ENCODE results near the gene KLK15.
"Not testable (repeated sequence)": the region's sequence is repeated elsewhere in the genome, so short reads cannot be mapped to it uniquely, and the experiment has no call there.

Gene KLK15

DNA sequence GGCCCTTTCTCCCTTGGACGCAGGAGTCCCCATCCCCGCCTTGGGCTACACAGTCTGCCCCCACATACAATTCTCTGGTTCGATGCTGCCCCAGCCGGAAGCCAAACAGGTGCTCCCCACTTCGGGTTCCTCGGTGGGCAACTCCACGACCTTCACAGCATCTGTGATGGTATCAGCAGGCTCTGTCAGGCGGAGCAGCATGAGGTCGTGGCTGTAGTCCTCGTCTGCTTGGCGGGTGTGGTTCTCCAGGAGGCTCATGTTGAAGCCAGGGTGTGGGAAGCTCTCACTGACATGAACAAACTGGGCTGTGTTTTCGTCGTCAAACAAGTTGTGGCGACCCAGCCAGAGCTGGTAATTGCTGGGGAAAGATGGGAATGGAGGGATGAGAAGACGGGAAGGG lies 13.3 kb downstream of the KLK15 start:
- DNase-seq, result no peak

DNA sequence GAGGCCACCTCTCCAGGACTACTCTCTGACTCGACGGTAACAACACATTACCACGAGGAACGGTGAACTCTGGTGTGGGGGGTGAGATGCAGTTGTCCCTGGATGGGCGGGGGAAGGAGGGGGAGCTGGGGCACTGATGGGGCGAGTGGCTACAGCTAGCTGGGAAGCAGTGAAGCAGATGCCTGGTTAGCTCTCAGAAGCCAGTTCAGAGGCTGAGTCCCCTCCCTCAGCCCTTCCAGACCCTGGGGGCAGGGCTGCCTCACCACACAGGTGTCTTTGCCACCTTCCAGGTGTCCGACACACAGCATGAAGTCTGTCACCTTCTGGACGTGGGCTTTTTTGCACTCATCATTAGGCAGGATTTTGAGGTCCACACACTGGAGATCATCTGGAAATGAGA lies 13.7 kb downstream of the KLK15 start:
- no peak for DNase-seq

DNA sequence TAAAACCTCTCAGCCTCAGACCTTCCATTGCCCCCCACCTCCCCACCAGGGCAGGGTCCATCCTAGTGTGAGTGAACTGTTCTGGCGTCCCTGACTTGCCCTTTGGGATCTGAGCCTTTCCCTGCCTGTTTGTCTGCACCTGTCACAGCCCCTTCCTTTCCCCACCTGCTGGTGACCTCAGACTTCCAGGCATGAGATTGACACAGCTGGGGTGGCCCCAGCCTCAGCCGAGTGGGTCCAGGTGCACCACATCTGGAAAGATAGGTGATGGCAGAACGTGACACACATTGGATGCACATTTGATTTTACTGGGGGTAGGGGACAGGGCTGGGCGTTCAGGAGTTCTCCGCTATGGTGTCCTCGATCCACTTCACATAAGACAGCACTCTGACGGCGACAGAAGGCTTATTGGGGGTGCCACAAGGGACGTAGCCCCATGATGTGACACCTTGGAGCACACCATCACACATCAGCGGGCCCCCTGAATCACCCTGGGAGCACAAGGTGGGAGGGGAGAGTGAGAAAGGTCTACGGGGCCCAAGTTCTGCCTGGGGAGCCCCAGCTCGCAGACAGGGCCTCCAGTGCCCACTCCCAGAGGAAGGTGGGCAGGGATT lies 14.4 kb downstream of the KLK15 start:
- DNase-seq, result no peak

DNA sequence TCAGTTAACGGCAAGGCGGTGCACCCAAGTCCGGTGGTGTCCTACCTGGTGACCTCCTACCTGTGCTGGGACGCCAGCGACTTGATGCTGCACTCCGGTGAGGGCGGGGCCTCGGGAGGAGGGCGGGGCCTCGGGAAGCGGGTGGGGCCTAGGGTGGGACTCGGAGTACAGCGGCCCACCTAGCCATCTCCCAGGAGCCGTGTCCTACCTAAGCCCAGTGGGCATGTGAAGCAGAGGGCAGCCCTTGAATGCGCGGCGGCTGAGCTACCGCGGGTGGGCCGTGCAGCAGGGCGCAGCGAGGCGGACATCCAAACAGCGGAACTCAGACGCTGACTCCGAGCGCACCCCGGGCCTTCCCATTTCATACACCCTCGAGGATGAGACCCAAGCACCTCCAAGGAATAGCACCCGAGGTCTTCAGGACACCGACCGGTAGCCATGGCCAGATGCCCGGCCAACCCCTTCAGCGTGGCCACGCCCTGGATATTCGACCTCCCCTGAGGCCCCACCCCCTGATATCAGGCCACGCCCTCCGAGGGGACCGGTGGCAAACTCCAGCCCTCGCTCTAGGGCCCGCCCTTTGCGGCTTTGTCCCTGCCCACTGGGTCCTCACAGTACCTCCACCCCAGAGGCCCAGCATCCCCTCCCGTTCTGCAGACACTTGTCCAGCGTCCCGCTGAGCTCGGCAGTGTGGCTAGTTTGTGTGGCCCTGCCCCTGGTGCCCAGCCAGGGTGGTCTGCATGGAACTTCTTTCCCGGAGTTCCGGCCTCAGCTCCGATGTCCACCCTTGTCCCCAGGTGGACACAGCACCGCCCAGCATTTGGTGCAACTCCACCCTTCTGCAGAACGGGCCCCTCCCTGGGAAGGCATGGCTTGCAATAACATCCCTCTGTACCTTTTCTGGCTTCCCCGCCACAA lies 15.2 kb downstream of the KLK15 start:
- DNase-seq, result no peak

DNA sequence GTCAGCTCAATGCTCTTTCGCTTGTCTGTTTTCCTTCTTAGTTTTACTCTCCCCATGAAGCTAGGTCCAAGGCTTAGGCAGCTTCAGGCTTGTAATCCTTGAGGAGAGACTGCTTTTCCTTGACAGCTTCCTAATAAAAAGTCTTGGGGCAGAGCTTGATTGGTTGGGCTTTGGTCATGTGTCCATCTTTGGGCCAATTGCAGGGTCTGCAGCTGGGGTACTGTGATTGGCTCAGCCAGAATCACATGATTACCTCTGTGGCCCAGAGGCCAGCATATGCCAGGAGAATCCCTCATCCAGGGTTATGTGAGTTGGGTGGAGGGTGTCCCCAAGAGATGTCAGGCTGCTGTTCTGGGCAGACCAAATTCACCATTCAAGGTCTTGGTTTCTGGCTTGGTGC lies 17.9 kb downstream of the KLK15 start:
- no peak for DNase-seq

DNA sequence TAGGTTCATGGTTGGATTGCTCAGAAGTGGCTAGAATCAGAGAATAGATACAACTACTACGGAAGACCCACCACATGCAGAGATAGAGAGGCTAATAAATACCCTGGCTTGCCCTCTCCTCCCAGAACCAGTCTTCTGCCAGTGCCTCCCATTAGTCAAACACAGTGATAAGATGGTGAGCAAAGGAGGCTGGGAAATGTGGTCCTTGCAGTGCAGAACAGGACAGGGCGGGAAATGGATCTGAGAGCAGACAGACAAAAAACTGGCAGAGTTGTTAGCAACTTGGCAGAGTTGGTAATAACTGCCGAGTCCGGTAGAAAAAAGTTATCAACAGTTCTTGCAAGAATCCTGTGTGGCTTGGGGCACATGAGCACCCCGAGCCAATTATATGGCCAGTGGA lies 18.5 kb downstream of the KLK15 start:
- DNase-seq, result no peak

DNA sequence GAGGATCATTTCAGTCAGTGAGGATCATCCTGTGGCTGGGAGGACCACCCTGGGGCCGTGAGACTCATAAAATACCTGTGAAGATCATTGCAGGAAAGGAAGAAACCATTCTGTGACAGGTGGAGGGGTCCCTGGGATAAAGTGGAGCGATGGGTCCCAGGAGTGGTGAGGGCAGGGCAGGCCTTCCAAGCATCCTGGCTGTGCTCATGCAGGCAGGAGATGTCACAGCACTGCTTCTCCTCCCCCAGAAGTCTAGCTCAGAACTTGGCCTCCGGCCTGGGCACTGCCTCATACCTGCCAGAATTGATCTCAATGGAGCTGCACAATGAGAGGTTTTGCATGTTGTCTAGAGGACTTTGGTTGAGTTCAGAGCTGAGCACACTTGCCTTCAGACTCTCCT lies 20.9 kb downstream of the KLK15 start:
- no peak for DNase-seq

DNA sequence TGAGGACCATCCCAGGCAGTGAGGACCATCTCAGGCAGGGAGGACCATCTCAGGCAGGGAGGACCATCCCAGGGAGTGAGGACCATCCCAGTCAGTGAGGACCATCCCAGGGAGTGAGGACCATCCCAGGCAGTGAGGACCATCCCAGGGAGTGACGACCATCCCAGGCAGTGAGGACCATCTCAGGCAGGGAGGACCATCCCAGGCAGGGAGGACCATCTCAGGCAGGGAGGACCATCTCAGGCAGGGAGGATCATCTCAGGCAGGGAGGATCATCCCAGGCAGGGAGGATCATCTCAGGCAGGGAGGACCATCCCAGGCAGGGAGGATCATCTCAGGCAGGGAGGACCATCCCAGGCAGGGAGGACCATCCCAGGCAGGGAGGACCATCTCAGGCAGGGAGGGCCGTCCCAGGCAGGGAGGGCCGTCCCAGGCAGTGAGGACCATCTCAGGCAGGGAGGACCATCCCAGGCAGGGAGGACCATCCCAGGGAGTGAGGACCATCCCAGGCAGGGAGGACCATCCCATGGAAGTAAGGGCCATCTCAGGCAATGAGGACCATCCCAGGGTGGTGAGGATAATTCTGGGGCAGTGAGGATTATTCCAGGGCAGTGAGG lies 21.6 kb downstream of the KLK15 start:
- DNase-seq, result not testable (repeated sequence)

DNA sequence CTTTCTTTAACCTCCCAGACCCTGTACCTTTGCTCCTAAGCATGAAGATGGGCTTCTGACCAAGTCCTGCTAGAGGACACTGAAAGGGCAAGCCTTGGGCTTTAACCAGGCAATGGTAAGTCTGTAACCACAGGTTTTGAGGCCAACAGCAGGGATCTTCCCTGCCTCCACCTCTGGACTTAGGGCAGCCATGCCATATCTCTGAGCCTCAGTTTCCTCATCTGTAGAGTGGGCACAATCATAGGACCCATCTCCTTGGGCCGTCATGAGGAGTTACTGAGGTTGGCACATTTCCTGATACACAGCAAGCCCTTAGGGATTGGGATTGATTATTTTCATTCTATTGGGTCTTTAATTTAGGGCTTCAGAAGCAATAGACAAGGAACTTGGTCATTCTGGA lies 24.5 kb downstream of the KLK15 start:
- DNase-seq, result no peak

DNA sequence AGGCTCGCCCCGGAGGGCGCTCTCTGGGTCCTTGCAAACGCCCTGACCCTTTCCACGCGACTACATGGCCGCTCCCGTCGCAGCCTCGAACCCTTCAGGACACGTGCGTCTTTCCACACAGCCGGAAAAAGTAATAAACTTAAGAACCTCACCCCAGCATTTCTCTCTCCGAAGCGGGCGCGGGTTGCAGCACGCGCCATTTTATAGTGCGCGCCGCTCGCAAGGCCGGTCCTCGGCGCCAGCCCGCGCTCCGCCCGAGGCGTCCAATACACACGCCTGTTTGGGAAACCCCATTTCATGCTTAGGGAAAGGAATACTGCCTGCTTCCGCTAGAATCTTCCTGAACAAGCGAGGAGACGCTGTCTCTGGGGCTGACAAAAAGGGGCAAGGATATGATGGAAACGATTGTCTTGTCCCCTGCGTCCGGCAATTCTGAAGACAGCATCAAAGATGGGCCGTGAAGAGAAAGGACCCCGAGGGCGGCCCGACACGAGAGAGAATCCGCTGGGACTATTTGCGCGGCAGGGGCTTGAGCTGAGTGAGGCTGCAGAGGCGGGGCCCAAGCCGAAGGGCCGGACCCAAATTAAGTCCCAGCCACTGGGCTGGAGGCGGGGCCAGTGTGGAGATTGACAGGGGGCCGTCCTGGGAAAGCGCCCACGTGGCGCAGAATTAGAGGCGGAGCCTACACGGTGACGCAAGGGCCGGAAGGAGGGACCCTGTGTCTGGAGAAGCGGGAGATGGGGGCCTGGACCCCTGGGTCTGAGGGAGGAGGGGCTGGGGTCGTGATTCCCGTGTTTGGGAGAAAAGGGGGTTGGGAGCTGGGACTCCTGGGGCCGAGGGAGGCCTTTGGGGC lies 28.7 kb downstream of the KLK15 start:
- peak; percentile 98 for DNase-seq

DNA sequence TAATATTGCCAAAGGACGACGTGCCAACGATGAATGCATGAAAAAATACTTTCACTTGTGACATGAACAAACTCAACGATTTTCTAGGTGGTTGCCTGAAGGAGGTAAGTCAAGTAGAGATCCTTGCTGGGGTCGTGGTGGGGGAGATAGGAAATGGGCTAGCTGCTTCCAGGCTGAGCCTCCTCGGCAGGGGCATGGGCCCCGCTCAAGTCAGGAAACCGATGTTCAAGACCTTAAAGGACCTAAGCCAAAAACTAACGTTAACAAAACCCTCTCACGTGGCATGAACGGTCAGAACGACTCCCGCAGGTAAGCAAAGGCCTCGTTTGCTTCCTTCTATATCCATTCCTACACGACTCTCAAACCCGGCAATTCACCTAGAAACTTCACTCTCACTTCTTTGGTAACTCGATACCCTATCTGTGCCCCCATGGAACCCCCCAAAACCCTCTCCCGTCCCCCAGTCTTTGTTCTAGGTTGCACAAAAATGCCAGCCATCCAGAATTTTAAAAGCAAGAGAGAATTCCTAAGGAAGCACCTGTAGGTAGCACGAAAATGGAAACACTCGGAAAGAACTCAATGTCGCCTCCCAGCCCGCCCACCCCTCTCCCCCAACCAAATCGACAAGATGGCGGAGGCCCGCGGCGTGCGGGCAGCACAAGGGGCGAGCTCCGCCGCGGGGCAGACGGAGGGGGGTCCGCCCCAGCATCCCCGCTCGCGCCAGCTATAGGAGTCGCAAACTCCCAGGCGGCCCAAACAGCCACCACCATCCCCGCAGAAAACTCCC lies 29.5 kb downstream of the KLK15 start:
- DNase-seq, result peak; percentile 23

DNA sequence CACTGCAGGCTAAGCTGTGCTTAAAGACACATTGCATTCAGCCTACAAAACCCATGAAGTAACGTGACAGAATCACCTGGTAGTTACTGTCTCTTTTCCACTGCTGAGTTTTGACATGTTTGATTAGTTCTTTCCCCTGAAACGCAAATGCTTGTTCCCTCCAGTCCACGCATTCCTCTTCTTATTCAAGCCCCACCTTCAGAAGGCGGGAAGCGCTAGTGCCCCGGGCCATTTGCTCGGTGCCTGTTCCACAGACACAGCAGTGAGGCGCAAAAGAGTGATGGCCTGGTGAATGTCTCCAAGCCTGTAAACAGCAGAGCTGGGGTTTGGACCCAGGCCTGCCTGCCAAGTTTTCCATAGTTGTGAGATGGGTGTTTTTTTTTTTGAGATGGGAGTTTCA lies 32.3 kb downstream of the KLK15 start:
- no peak for DNase-seq

DNA sequence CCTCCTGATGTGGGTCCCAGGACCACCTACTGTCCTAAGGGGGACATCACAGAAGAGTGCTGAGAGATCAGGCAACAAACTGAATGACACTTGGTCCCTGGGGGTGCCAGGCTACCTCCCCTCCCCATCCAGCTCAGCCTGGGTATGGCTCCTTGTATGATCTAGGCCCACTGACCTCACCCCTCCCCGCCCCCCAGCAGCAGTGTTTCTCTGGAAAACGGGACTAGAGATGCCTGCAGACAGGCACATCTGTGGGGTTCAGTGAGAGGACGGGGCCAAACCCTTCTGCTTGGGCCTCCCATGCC lies 33.9 kb downstream of the KLK15 start:
- no peak for DNase-seq

DNA sequence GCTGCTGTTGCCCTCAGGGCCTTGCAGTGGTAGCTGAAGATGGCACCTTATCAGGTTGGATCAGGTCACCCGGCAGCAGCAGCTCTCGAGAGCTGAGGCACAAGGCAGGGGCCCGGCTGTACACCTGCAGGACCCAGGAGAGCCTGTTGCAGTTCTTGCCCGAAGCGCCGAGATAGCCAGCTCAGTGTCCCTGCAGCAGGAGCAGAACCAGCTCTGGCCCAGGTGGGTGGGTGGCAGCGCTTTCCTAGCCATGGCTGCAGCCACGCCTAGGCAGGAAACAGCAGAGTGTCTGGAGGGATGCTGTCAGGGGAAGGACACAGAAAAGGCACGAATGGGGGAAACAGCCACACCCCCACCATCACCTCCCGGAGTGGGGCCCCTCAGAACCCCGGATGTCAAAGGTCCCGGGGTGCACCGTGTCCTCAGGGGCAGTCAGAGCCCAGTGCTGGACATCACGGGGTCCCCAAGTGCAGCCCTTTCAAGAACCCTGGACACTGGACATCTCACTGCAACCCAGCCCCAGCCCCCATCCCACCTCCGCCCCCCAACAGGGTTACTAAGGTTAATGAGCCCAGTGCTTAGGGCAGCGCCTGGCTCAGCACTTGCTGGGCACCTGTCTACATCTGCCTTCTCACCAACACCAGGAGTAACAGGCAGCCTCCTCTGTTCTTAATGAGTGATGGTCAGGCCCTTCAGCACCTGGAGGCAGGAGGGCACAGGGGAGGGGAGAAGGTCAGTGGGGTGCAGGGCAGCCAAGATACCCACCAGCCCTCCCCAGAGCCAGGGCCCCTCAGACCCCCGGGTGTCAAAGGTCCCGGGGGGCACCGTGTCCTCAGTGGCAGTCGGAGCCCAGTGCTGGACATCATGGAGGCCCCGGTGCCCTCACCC lies 34.5 kb downstream of the KLK15 start:
- no peak for DNase-seq

DNA sequence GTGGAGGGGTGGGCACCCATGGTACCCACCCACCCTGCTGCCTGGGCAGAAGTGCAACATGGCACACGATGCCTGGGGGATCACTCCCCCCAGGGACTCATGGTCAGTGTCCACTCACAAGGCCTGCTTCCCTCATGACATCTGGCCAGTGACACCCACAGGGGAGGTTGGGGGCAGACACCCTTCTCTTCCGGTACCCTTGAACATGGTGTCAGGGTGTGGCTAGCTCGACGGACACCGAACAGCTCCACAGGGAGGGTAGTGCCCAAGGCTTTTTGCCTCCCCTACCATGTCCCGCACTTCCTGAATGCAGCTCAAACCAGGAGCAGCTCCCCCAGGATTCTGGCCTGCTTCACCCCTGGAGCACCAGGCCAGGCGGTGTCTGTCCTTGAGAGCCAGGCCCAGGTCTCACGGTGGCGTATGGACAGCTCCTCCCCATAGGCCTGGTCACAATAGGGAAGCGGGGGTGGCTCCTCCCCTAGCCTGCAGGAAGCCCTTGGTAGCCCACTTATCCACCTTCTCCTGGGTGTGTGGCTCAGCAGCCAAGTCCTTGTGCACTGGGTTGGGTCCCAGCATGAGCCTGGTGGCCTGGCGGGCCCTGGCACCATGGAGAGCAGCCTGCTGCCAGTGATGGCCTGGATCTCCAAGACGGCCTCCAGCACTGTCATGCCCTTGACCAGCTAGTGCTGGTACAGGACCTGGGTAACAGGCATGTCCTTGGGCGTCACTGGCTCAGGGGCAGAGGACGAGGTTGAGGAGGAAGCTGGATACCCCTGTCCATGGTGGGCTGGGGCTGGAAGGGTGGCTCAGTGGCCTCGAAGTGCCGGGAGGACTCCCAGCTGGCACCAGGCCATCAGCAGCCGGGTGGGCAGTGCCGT lies 35.4 kb downstream of the KLK15 start:
- DNase-seq, result no peak

DNA sequence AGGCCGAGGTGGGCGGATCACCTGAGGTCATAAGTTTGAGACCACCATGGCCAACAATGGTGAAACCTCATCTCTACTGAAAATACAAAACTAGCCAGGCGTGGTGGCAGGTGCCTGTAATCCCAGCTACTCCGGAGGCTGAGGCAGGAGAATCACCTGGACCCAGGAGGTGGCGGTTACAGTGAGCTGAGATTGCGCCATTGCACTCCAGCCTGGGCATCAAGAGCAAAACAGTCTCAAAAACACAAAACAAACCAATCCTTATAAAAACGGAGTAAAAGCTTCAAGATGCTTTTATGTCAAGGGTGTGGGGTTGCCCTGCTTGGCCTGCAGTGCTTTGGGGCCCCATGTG lies 36.0 kb downstream of the KLK15 start:
- DNase-seq, result no peak

DNA sequence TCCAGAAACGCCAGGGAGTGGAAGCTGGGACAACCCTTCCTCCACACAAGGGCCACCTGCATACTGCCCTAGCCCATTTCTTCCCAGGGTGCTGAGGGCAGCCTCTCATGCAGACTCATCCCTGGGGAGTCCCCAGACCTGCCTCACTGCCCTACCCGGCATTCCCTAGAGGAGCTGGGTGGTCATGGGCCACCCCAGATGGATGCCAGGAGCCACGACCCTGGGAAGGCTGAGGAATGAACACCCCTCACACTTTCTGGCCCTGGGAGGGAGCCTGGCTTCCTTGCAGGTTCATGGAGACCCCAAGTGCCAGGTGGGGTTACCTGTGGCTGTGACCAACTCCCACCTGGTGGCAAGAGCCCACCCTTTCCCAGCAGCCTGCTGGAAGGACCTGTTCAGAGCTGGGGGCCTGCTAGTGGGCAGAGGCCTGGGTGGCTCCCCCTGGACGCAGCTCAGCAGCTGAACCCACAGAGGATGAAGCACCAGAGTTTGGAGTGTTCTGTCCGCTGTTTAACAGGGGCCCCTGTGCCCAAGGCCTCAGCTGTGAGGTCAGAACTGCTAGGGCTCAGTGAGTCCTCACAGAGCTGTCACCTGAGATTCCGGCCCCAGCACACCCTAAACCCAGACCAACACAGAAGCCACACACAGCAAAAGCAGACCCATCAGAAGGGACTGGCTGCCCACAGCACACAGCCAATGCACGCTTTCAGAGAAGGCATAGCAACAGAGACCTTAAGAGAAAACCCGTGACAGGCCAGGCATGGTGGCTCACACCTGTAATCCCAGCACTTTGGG lies 36.5 kb downstream of the KLK15 start:
- DNase-seq, result no peak

DNA sequence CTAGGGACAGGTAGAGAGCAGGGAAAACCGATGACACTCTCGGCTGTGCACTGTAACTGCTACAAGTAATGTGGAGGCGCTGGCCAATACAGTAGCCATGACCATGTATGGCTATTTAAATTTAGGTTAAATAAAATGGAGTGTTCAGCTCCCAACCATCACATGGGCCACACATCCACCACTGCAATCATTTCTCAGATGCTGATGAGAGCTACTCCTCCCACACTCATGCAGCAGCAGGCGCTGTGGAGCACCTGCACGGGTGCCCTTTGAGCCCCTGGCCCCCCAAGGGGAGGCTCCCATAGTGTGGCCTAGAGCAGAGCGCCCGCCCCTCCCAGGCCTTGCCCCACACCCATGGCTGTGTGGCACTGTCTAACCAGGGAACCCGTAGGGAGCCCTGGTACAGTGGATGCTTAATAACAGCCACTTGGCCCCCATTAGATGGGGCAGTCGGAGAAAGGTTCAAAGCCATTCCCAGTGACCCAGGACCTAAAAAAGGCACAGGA lies 37.2 kb downstream of the KLK15 start:
- no peak for DNase-seq

DNA sequence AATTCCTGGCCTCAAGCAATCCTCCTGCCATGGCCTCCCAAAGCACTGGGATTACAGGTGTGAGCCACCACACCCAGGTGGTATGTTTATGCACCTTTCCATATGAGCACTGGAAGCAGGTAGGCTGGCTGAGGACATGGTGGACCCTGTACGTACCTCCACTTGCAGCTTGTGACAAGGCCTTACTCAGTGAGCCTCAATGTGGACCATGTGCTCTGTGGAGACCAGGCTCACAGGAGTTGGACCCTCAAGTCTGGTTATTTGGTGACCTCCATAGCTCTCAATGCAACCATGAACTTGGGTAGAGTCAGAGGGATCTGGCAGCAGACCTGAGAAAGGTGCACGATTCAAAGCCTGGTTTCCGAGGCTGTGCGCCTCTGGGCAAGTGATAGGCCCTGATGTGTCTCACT lies 37.7 kb downstream of the KLK15 start:
- no peak for DNase-seq
